Measurements from ENCODE around the gene SFXN5.

- TF ChIP-seq, protein P1, sequence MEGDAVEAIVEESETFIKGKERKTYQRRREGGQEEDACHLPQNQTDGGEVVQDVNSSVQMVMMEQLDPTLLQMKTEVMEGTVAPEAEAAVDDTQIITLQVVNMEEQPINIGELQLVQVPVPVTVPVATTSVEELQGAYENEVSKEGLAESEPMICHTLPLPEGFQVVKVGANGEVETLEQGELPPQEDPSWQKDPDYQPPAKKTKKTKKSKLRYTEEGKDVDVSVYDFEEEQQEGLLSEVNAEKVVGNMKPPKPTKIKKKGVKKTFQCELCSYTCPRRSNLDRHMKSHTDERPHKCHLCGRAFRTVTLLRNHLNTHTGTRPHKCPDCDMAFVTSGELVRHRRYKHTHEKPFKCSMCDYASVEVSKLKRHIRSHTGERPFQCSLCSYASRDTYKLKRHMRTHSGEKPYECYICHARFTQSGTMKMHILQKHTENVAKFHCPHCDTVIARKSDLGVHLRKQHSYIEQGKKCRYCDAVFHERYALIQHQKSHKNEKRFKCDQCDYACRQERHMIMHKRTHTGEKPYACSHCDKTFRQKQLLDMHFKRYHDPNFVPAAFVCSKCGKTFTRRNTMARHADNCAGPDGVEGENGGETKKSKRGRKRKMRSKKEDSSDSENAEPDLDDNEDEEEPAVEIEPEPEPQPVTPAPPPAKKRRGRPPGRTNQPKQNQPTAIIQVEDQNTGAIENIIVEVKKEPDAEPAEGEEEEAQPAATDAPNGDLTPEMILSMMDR (IDR thresholded peaks at IDR 0.05) = no peak
- TF ChIP-seq POLR2A (IDR thresholded peaks at IDR 0.05) = no peak
These were observed 115.5 kb downstream of the SFXN5 start for GRCh38 chr2:72956050-72956395.

All from right lobe of liver (tissue), 4 donors.